Measurements from ENCODE around the gene C2CD4B.
A peak's percentile ranks its signal among the peaks of the same experiment; 100 is the strongest.

Gene C2CD4B, protein sequence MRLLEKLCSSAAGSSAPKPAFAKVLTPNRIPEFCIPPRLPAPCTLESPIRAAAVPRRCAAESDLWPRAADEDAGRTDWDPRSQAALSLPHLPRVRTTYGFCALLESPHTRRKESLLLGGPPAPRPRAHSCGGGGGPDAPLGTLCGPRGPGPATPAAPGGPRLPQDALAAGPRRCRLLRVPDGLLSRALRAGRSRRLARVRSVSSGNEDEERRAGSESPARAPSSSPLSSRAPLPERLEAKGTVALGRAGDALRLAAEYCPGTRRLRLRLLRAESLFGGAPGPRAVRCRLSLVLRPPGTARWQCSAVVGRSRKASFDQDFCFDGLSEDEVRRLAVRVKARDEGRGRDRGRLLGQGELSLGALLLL

DNA sequence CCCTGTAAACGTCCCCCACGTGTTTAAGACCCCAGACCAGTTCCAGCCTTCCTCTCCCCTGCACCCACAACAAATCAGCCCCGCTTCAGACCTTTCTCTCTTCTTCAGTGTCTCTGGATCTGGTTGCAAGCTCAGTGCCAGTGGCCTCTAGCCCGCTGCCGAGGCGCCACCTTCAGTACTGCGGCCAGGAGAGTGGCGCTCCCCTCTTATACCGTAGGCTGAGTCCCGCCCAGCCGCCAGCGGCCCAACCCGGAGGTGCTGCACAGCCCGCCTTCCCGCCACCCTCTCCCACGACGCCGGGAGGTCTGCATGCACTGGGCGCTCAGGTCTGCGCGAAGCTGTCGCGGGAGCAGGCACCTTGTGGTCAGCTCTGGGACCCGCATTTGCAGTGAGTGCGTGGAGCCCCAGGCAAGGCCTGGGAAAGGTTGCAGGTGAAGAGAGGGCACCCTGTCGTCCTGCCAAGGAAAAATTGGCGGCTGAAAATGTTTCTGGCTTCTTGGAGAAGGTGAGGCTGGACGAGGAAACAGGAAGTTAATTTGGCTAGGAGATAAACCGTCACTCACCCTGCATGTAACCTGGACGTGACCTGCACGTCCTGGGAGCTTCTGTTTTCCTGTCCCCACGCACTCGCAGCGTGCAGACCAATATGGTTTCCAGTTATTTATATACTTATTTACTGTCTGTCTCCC is at the start of gene C2CD4B:
Gene C2CD4B (minus strand): TSS at position 182 of the 689 bp plus-strand sequence. CDS start 301 bp downstream, outside the sequence.
- H3K36me3 ChIP-seq (replicated peaks), result no peaks in the 10 kb centered on the region
- in situ Hi-C loops (cut with HindIII; ENCODE audit: low pct_ligation_motif_present, low sequenced_read_pairs), result no loop called here
- peaks cover 36% of the 10 kb centered on the region for H3K27me3 ChIP-seq (replicated peaks)
- DNase-seq, result no peak
- H3K4me3 ChIP-seq (ENCODE audit: low read depth, low read length), result peak within 1 kb of the TSS; percentile 16
- H3K27ac ChIP-seq, result no peak within 1 kb of the TSS
- TF ChIP-seq, protein P1, sequence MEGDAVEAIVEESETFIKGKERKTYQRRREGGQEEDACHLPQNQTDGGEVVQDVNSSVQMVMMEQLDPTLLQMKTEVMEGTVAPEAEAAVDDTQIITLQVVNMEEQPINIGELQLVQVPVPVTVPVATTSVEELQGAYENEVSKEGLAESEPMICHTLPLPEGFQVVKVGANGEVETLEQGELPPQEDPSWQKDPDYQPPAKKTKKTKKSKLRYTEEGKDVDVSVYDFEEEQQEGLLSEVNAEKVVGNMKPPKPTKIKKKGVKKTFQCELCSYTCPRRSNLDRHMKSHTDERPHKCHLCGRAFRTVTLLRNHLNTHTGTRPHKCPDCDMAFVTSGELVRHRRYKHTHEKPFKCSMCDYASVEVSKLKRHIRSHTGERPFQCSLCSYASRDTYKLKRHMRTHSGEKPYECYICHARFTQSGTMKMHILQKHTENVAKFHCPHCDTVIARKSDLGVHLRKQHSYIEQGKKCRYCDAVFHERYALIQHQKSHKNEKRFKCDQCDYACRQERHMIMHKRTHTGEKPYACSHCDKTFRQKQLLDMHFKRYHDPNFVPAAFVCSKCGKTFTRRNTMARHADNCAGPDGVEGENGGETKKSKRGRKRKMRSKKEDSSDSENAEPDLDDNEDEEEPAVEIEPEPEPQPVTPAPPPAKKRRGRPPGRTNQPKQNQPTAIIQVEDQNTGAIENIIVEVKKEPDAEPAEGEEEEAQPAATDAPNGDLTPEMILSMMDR (IDR thresholded peaks at IDR 0.05; ENCODE audit: low read depth, low read length, missing control alignments), result peak; percentile 5

GRCh38 chr15:62212741-62213140 is 47.7 kb upstream of the C2CD4B start:
- Histone ChIP-seq H3K27me3 (replicated peaks) (no peaks in the 10 kb centered on the region), H3K27ac (no peak overlapping the region), H3K4me3 (ENCODE audit: low read depth, low read length) (no peak overlapping the region), H3K36me3 (replicated peaks) (no peaks in the 10 kb centered on the region)
- TF ChIP-seq, protein P1 (IDR thresholded peaks at IDR 0.05; ENCODE audit: low read depth, low read length, missing control alignments), result no peak
- in situ Hi-C loops (cut with HindIII; ENCODE audit: low pct_ligation_motif_present, low sequenced_read_pairs), result no loop called here
- no peak for DNase-seq

DNA sequence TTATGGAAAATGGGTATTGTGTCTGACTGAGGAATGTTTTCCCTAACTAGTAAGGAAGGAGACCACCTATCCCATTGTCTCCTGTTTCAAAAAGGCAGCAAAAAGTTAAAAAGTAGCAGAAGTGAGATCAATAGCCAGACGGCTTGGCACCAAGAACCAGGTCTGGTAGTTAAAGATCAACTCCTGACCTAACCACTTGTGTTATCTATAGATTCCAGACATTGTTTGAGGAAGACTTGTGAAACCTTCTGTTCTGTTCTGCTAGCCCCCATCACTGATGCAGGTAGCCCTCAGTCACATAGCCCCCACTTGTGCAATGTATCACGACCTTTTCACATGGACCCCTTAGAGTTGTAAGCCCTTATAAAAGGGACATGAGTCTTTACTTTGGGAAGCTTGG is 46.3 kb upstream of the C2CD4B start:
- H3K4me3 ChIP-seq (ENCODE audit: low read depth, low read length), result no peak overlapping the region
- TF ChIP-seq, protein P1 (IDR thresholded peaks at IDR 0.05; ENCODE audit: low read depth, low read length, missing control alignments), result no peak
- in situ Hi-C loops (cut with HindIII; ENCODE audit: low pct_ligation_motif_present, low sequenced_read_pairs), result no loop called here
- DNase-seq, result no peak
- H3K27me3 ChIP-seq (replicated peaks), result no peaks in the 10 kb centered on the region
- H3K36me3 ChIP-seq (replicated peaks), result no peaks in the 10 kb centered on the region
- no peak overlapping the region for H3K27ac ChIP-seq

- DNase-seq, result no peak
- in situ Hi-C loops (cut with HindIII; ENCODE audit: low pct_ligation_motif_present, low sequenced_read_pairs), result no loop called here
- Histone ChIP-seq H3K36me3 (replicated peaks) (no peaks in the 10 kb centered on the region), H3K27me3 (replicated peaks) (no peaks in the 10 kb centered on the region), H3K27ac (no peak overlapping the region), H3K4me3 (ENCODE audit: low read depth, low read length) (no peak overlapping the region)
- TF ChIP-seq, protein P1 (IDR thresholded peaks at IDR 0.05; ENCODE audit: low read depth, low read length, missing control alignments), result no peak
These were observed 44.7 kb upstream of the C2CD4B start for GRCh38 chr15:62209821-62210220.

GRCh38 chr15:62209322-62209721 is 44.2 kb upstream of the C2CD4B start:
- in situ Hi-C loops (cut with HindIII; ENCODE audit: low pct_ligation_motif_present, low sequenced_read_pairs), result no loop called here
- DNase-seq, result no peak
- Histone ChIP-seq H3K27ac (no peak overlapping the region), H3K36me3 (replicated peaks) (no peaks in the 10 kb centered on the region), H3K4me3 (ENCODE audit: low read depth, low read length) (no peak overlapping the region), H3K27me3 (replicated peaks) (no peaks in the 10 kb centered on the region)
- TF ChIP-seq, protein P1 (IDR thresholded peaks at IDR 0.05; ENCODE audit: low read depth, low read length, missing control alignments), result no peak
